NB4 (cell line): Measurements from ENCODE around the gene BAZ1A.
A peak's percentile ranks its signal among the peaks of the same experiment; 100 is the strongest.

Experiments used
- MYC ChIP-seq: IDR thresholded peaks from 2 replicates; pipeline ENCODE4 v1.6.1; 2011; ENCODE audit warnings: low read depth, low read length
- POLR2A ChIP-seq: IDR thresholded peaks from 2 replicates; pipeline ENCODE4 v1.6.1; 2011; ENCODE audit warnings: mild to moderate bottlenecking; ENCODE audit not compliant: insufficient read length; ENCODE audit errors: extremely low read depth
- TF ChIP-seq, protein P1 (sequence below): IDR thresholded peaks from one replicate; pipeline ENCODE4 v1.5.1; 2012; ENCODE audit warnings: low read depth, low read length
- TF ChIP-seq, protein P2 (sequence below): IDR thresholded peaks from 2 replicates; pipeline ENCODE4 v1.6.1; 2011; ENCODE audit warnings: low read depth, low read length

DNA sequence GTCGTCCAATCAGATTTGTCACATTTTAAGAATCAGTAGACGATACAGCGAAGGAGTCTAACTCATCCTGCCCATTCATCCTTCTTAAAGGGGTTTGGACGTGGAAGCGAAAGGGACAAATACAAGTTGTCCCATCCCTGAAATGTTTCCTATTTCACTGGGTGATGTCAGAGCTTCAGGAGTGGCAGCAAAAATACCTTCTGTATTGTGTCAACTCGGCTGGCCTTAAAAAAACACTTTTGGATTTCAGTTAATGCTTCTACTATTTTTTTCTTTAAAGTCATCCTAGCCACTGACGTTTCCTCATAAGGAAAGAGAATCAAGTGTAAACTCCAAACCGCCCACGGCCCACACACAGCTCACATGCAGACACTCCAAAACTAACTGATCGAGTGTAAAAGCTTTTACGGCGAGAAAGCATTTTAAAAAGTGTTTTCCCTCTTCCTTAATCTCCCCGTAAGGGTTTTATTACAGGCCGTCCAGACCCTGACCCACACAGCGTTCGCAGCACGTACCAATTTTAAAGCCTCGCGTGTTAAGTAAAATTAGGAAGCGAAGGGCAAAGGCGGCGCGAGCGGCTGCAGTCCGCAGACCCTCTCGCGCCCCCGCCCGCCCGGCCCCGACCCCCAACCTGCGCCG lies 161.4 kb downstream of the BAZ1A start:
- TF ChIP-seq, protein P1, sequence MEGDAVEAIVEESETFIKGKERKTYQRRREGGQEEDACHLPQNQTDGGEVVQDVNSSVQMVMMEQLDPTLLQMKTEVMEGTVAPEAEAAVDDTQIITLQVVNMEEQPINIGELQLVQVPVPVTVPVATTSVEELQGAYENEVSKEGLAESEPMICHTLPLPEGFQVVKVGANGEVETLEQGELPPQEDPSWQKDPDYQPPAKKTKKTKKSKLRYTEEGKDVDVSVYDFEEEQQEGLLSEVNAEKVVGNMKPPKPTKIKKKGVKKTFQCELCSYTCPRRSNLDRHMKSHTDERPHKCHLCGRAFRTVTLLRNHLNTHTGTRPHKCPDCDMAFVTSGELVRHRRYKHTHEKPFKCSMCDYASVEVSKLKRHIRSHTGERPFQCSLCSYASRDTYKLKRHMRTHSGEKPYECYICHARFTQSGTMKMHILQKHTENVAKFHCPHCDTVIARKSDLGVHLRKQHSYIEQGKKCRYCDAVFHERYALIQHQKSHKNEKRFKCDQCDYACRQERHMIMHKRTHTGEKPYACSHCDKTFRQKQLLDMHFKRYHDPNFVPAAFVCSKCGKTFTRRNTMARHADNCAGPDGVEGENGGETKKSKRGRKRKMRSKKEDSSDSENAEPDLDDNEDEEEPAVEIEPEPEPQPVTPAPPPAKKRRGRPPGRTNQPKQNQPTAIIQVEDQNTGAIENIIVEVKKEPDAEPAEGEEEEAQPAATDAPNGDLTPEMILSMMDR: no peak
- no peak for TF ChIP-seq POLR2A
- TF ChIP-seq, protein P2, sequence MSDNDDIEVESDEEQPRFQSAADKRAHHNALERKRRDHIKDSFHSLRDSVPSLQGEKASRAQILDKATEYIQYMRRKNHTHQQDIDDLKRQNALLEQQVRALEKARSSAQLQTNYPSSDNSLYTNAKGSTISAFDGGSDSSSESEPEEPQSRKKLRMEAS: 0 out of 2 replicates have a peak, but pooled peaks have one; percentile 28
- no peak for TF ChIP-seq MYC
